ENCODE results near the gene SMTNL2.

The SMTNL2 gene

GRCh38 chr17:4540224-4540651, 44.1 kb upstream of the SMTNL2 start:
- Histone ChIP-seq H3K4me1 (ENCODE audit: insufficient read depth, low read length) (no peaks in the 10 kb centered on the region), H3K36me3 (ENCODE audit: insufficient read depth, low read length) (peaks cover 75% of the 10 kb centered on the region), H3K4me3 (ENCODE audit: low read length) (no peak overlapping the region), H3K27ac (ENCODE audit: low read depth, low read length) (no peak overlapping the region), H3K9ac (ENCODE audit: low read depth, low read length) (no peak overlapping the region), H3K9me3 (ENCODE audit: insufficient read depth, low read depth, low read length) (no peaks in the 10 kb centered on the region), H3K27me3 (ENCODE audit: insufficient read depth, low read length) (no peaks in the 10 kb centered on the region)
- 90% methylated on average over 14 of the region's 14 CpGs for WGBS

DNA sequence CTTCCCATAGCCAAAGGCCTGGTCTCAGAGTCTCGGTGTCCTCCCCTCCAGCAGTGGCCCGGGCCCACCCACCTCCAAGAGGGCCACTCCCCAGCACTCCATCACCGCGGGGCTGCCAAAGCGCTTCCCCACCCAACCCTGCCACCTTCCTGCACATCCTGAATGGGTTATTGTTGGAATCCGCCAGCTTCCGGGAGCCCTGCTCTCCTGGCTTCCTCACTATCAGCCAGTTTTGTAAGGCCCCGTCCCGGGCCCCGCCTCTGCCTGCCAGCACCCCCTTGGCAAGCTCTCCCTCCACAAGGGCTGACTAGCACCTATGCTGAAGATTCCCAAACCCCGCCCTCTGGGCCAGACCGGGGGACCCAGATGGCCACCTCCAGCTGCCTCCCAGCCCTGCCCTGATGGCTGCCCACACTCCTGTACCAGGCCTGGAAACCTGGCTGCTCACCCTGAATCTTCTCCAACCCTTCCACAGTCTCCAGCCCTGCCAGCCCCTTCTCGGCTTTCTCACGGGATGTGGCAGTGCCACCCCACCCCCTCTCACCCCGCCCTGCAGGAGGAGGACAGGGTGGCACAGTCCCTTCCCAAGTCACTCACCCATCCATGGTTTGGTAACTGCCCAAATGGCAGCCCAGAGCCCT, 43.5 kb upstream of the SMTNL2 start:
- no peaks in the 10 kb centered on the region for H3K9me3 ChIP-seq (ENCODE audit: insufficient read depth, low read depth, low read length)
- no peaks in the 10 kb centered on the region for H3K27me3 ChIP-seq (ENCODE audit: insufficient read depth, low read length)
- 95% methylated on average over 15 of the region's 15 CpGs for WGBS
- no peak overlapping the region for H3K27ac ChIP-seq (ENCODE audit: low read depth, low read length)
- peaks cover 81% of the 10 kb centered on the region for H3K36me3 ChIP-seq (ENCODE audit: insufficient read depth, low read length)
- H3K4me3 ChIP-seq (ENCODE audit: low read length), result no peak overlapping the region
- no peak overlapping the region for H3K9ac ChIP-seq (ENCODE audit: low read depth, low read length)
- H3K4me1 ChIP-seq (ENCODE audit: insufficient read depth, low read length), result no peaks in the 10 kb centered on the region

- Histone ChIP-seq H3K36me3 (ENCODE audit: insufficient read depth, low read length) (peaks cover 86% of the 10 kb centered on the region), H3K4me3 (ENCODE audit: low read length) (no peak overlapping the region), H3K27me3 (ENCODE audit: insufficient read depth, low read length) (no peaks in the 10 kb centered on the region), H3K9ac (ENCODE audit: low read depth, low read length) (no peak overlapping the region), H3K9me3 (ENCODE audit: insufficient read depth, low read depth, low read length) (no peaks in the 10 kb centered on the region), H3K27ac (ENCODE audit: low read depth, low read length) (no peak overlapping the region), H3K4me1 (ENCODE audit: insufficient read depth, low read length) (no peaks in the 10 kb centered on the region)
- 93% methylated on average over 29 of the region's 29 CpGs for WGBS
Measured at GRCh38 chr17:4541328-4542002, 42.9 kb upstream of the SMTNL2 start.

- Histone ChIP-seq H3K36me3 (ENCODE audit: insufficient read depth, low read length) (peaks cover 93% of the 10 kb centered on the region), H3K27ac (ENCODE audit: low read depth, low read length) (no peak overlapping the region), H3K4me1 (ENCODE audit: insufficient read depth, low read length) (no peaks in the 10 kb centered on the region), H3K27me3 (ENCODE audit: insufficient read depth, low read length) (no peaks in the 10 kb centered on the region), H3K4me3 (ENCODE audit: low read length) (no peak overlapping the region), H3K9ac (ENCODE audit: low read depth, low read length) (no peak overlapping the region), H3K9me3 (ENCODE audit: insufficient read depth, low read depth, low read length) (no peaks in the 10 kb centered on the region)
- 95% methylated on average over 14 of the region's 14 CpGs for WGBS
Measured at GRCh38 chr17:4542003-4542725, 42.2 kb upstream of the SMTNL2 start.

DNA sequence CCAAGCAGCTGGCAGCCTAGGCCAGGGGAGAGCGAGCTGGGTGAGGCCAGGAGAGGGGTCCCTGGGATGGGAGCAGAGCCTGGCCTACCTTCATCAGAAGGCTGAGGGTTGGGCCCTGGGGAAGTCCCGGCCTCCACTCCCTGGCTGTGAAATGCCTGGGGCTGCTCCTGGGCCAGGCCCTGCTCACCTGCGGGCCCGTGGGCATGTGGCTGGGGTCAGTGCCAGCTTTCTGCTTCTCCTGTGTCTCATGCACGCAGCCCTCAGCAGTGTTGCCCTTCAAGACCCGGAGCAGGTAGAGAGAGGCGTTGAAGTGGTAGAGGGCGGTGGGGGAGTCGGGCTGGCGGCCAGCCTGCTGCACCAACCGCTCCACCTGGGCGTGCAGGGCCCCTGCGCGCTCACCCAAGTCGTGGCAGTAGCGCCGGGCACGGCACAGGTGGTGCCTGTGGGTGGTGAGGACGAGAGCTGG, 41.6 kb upstream of the SMTNL2 start:
- 97% methylated on average over 19 of the region's 19 CpGs for WGBS
- H3K9me3 ChIP-seq (ENCODE audit: insufficient read depth, low read depth, low read length), result no peaks in the 10 kb centered on the region
- H3K27ac ChIP-seq (ENCODE audit: low read depth, low read length), result no peak overlapping the region
- H3K27me3 ChIP-seq (ENCODE audit: insufficient read depth, low read length), result no peaks in the 10 kb centered on the region
- no peaks in the 10 kb centered on the region for H3K4me1 ChIP-seq (ENCODE audit: insufficient read depth, low read length)
- peaks cover 93% of the 10 kb centered on the region for H3K36me3 ChIP-seq (ENCODE audit: insufficient read depth, low read length)
- H3K4me3 ChIP-seq (ENCODE audit: low read length), result no peak overlapping the region
- no peak overlapping the region for H3K9ac ChIP-seq (ENCODE audit: low read depth, low read length)

- WGBS, result 95% methylated on average over 19 of the region's 19 CpGs
- no peaks in the 10 kb centered on the region for H3K9me3 ChIP-seq (ENCODE audit: insufficient read depth, low read depth, low read length)
- no peaks in the 10 kb centered on the region for H3K4me1 ChIP-seq (ENCODE audit: insufficient read depth, low read length)
- H3K36me3 ChIP-seq (ENCODE audit: insufficient read depth, low read length), result peaks cover 93% of the 10 kb centered on the region
- H3K27ac ChIP-seq (ENCODE audit: low read depth, low read length), result no peak overlapping the region
- H3K4me3 ChIP-seq (ENCODE audit: low read length), result no peak overlapping the region
- H3K27me3 ChIP-seq (ENCODE audit: insufficient read depth, low read length), result no peaks in the 10 kb centered on the region
- no peak overlapping the region for H3K9ac ChIP-seq (ENCODE audit: low read depth, low read length)
Measured at GRCh38 chr17:4543557-4544026, 40.7 kb upstream of the SMTNL2 start.

DNA sequence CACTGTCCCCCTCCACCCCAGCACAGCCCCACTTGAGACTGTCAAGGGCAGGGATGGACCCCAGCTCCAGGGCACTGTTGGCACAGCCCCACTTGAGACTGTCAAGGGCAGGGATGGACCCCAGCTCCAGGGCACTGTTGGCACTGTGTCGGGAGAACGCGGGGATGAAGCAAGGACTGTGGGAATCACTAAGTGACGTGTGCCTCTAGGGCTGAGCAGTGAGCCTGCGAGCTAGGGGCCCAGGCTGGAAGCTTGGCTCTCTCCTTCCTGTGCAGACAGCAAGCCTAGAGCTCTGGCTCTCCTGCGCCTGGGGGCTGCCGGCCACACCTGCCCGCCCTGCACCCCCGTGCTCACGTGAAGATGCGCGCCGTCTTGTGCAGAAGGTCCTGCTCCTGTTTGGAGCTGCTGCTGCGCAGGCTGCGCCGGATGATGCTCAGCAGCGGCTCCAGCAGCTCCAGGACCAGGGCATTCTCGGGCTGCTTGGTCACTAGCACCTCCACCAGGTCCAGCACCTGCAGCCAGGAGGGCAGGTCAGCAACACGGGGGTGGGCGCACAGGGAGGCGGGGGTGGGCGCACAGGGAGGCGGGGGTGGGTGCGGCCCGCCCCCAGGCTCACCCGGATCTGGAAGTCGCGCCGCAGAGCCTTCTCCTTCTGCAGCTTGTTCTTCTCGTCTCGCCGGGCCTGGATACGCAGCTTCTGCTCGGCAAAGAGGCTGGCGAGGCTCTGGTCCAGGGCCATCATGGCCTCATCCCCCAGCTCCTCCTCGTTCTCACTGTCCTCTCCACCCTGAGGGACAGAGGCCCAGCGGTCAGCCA, 40.0 kb upstream of the SMTNL2 start:
- Histone ChIP-seq H3K4me1 (ENCODE audit: insufficient read depth, low read length) (no peaks in the 10 kb centered on the region), H3K9ac (ENCODE audit: low read depth, low read length) (no peak overlapping the region), H3K27ac (ENCODE audit: low read depth, low read length) (no peak overlapping the region), H3K27me3 (ENCODE audit: insufficient read depth, low read length) (no peaks in the 10 kb centered on the region), H3K36me3 (ENCODE audit: insufficient read depth, low read length) (peaks cover 93% of the 10 kb centered on the region), H3K9me3 (ENCODE audit: insufficient read depth, low read depth, low read length) (no peaks in the 10 kb centered on the region), H3K4me3 (ENCODE audit: low read length) (no peak overlapping the region)
- 95% methylated on average over 37 of the region's 37 CpGs for WGBS

DNA sequence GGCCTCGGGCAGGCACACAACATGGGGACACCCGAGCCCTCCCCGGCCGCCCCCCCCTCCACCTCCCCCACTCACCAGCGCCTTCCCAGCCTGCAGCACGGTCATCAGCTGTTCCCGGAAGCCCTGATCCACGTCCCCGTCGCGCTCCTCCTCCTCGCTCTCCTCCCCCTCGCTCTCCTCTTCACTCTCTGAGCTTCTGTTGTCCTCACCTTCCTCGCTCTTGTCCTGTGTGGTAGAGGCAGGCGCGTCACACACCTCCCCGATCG, 39.4 kb upstream of the SMTNL2 start:
- peaks cover 93% of the 10 kb centered on the region for H3K36me3 ChIP-seq (ENCODE audit: insufficient read depth, low read length)

GRCh38 chr17:4545217-4545951, 38.9 kb upstream of the SMTNL2 start:
- Histone ChIP-seq H3K27me3 (ENCODE audit: insufficient read depth, low read length) (no peaks in the 10 kb centered on the region), H3K27ac (ENCODE audit: low read depth, low read length) (no peak overlapping the region), H3K36me3 (ENCODE audit: insufficient read depth, low read length) (peaks cover 93% of the 10 kb centered on the region), H3K9me3 (ENCODE audit: insufficient read depth, low read depth, low read length) (no peaks in the 10 kb centered on the region), H3K4me3 (ENCODE audit: low read length) (no peak overlapping the region), H3K4me1 (ENCODE audit: insufficient read depth, low read length) (no peaks in the 10 kb centered on the region), H3K9ac (ENCODE audit: low read depth, low read length) (no peak overlapping the region)
- 91% methylated on average over 32 of the region's 32 CpGs for WGBS

More for the DNA sequence above, 39.4 kb upstream of the SMTNL2 start:
- H3K27ac ChIP-seq (ENCODE audit: low read depth, low read length), result no peak overlapping the region
- no peak overlapping the region for H3K4me3 ChIP-seq (ENCODE audit: low read length)
- H3K9me3 ChIP-seq (ENCODE audit: insufficient read depth, low read depth, low read length), result no peaks in the 10 kb centered on the region
- no peaks in the 10 kb centered on the region for H3K27me3 ChIP-seq (ENCODE audit: insufficient read depth, low read length)
- H3K9ac ChIP-seq (ENCODE audit: low read depth, low read length), result no peak overlapping the region
- no peaks in the 10 kb centered on the region for H3K4me1 ChIP-seq (ENCODE audit: insufficient read depth, low read length)
- 92% methylated on average over 16 of the region's 18 CpGs for WGBS

DNA sequence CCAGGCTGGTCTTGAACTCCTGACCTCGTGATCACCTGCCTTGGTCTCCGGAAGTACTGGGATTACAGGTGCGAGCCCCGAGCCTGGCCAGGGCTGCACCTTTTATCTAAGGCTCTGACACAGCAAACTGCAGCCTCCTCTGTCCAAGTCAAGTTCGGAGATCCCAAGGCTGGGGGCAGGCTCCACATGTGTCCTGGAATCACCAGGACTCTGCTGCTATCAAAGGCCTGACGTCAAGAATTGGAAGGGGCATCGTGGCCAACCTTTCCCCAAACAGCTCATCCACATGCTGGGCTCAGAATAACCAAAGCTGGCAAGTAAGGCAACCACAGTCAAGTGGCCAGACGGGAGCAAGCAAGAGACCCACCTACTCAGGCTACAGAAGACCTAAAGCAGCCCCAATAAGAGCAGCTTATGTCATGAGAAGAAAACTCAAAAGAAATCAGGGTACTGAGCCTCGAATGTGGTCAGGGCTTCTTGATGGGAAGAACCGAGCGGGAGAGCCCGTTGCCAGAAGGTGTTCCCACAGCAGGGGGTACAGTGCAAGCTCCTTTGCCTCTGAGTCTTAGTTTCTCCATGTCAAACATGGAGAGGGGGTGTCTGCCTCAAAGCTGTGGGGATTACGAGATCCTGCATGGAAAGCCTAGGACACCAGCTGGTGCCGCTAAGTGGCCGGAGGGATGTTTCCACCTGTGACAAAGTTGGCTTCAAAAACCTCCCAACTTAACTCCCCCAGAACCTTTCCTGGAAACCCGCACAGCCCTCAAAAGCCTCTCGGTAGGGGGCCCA, 37.0 kb upstream of the SMTNL2 start:
- Histone ChIP-seq H3K27me3 (ENCODE audit: insufficient read depth, low read length) (no peaks in the 10 kb centered on the region), H3K4me3 (ENCODE audit: low read length) (no peak overlapping the region), H3K27ac (ENCODE audit: low read depth, low read length) (no peak overlapping the region), H3K4me1 (ENCODE audit: insufficient read depth, low read length) (no peaks in the 10 kb centered on the region), H3K36me3 (ENCODE audit: insufficient read depth, low read length) (peaks cover 93% of the 10 kb centered on the region), H3K9me3 (ENCODE audit: insufficient read depth, low read depth, low read length) (no peaks in the 10 kb centered on the region), H3K9ac (ENCODE audit: low read depth, low read length) (no peak overlapping the region)
- WGBS, result 93% methylated on average over 17 of the region's 17 CpGs
